Mesendoderm (in vitro differentiated cells): ENCODE data around the gene CTBP1.

ENCODE experiments used
- DNase-seq: peaks from one replicate; pipeline ENCODE4 v3.0.0; 2013
- H2AK5ac ChIP-seq: 2 replicates; pipeline ENCODE4 v1.6.1; 2013; ENCODE audit warnings: low read length, inconsistent platforms
- H2BK120ac ChIP-seq: 2 replicates; pipeline ENCODE4 v1.6.1; 2013; ENCODE audit warnings: low read depth, mild to moderate bottlenecking, low read length, moderate library complexity, mixed read lengths
- H2BK15ac ChIP-seq: replicated peaks from 2 replicates; pipeline ENCODE4 v1.6.1; 2013; ENCODE audit warnings: low read depth, mild to moderate bottlenecking, moderate library complexity
- H2BK5ac ChIP-seq: 2 replicates; pipeline ENCODE4 v1.6.1; 2013; ENCODE audit warnings: low read length, inconsistent platforms
- H3K18ac ChIP-seq: 2 replicates; pipeline ENCODE4 v1.6.1; 2013; ENCODE audit warnings: mild to moderate bottlenecking, low read length, mixed read lengths
- H3K23ac ChIP-seq: one replicate; pipeline ENCODE4 v1.6.1; 2013; ENCODE audit warnings: low read length
- H3K27ac ChIP-seq: 2 replicates; pipeline ENCODE4 v1.5.1; 2013; ENCODE audit warnings: low read depth, mild to moderate bottlenecking, inconsistent platforms, low read length, moderate library complexity
- H3K27me3 ChIP-seq: 2 replicates; pipeline ENCODE4 v1.6.1; 2013; ENCODE audit warnings: low read length, control low read depth, mild to moderate bottlenecking, inconsistent platforms; ENCODE audit not compliant: insufficient read depth, poor library complexity
- H3K36me3 ChIP-seq: 2 replicates; pipeline ENCODE4 v1.6.1; 2013; ENCODE audit warnings: low read length, inconsistent platforms; ENCODE audit not compliant: control insufficient read depth, insufficient read depth
- H3K4ac ChIP-seq: one replicate; pipeline ENCODE4 v1.6.1; 2013; ENCODE audit warnings: low read depth, mild to moderate bottlenecking, low read length, moderate library complexity
- H3K4me1 ChIP-seq: 2 replicates; pipeline ENCODE4 v1.6.1; 2013; ENCODE audit warnings: low read depth, low read length, inconsistent platforms; ENCODE audit not compliant: control insufficient read depth
- H3K4me2 ChIP-seq: 2 replicates; pipeline ENCODE4 v1.6.1; 2013; ENCODE audit warnings: low read length
- H3K4me3 ChIP-seq: 2 replicates; pipeline ENCODE4 v1.5.1; 2013; ENCODE audit warnings: mild to moderate bottlenecking, low read length
- H3K56ac ChIP-seq: one replicate; pipeline ENCODE4 v1.6.1; 2013; ENCODE audit warnings: low read length
- H3K79me1 ChIP-seq: 2 replicates; pipeline ENCODE4 v1.6.1; 2013; ENCODE audit warnings: low read length, inconsistent platforms
- H3K79me2 ChIP-seq: 2 replicates; pipeline ENCODE4 v1.6.1; 2013; ENCODE audit warnings: mild to moderate bottlenecking, low read length; ENCODE audit not compliant: control insufficient read depth, insufficient read depth
- H3K9ac ChIP-seq: 2 replicates; pipeline ENCODE4 v1.6.1; 2013; ENCODE audit warnings: low read length, inconsistent platforms
- H4K5ac ChIP-seq: one replicate; pipeline ENCODE4 v1.6.1; 2013; ENCODE audit warnings: low read length
- H4K8ac ChIP-seq: one replicate; pipeline ENCODE4 v1.6.1; 2013; ENCODE audit warnings: low read depth, mild to moderate bottlenecking, control low read depth, low read length, moderate library complexity
- WGBS: extraction: QIAGEN DNeasy Blood & Tissue Kit; methylation state at CpG from one replicate; pipeline ENCODE4 v1.1.7; 2013; ENCODE audit warnings: low lambda C conversion rate, missing lambda C conversion rate; ENCODE audit not compliant: insufficient coverage; ENCODE audit errors: extremely low coverage; 5-methylcytosine and 5-hydroxymethylcytosine counted together

CTBP1 gene

DNA sequence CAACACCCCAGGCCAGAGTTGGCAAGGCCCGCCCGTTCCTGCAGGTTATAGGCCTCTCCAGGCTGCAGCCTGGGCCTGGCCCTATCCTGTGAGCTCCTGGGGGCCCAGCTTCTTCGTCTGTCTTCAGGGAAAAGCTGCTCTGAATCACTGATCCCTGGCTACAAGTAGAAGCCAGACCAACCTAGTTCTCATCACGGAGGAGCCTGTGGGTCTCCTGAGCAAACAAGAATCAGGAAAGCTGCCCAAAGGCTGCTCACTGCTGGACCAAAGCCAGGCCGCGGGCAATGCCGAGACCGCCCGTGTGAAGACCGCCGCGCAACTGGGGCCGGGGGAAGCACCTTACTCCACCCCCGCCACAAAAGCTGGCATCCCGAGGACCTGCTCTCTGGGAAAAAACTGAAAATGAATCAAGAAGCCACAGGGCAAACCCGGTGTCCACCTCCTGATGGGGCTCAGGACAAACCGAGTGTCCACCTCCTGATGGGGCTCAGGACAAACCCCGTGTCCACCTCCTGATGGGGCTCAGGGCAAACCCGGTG is 12.8 kb downstream of the CTBP1 start:
- Histone ChIP-seq H3K4me1 (no peaks in the 10 kb centered on the region), H4K8ac (no peak overlapping the region)
- no CpG with 5 or more reads among the region's 19 CpGs for WGBS

DNA sequence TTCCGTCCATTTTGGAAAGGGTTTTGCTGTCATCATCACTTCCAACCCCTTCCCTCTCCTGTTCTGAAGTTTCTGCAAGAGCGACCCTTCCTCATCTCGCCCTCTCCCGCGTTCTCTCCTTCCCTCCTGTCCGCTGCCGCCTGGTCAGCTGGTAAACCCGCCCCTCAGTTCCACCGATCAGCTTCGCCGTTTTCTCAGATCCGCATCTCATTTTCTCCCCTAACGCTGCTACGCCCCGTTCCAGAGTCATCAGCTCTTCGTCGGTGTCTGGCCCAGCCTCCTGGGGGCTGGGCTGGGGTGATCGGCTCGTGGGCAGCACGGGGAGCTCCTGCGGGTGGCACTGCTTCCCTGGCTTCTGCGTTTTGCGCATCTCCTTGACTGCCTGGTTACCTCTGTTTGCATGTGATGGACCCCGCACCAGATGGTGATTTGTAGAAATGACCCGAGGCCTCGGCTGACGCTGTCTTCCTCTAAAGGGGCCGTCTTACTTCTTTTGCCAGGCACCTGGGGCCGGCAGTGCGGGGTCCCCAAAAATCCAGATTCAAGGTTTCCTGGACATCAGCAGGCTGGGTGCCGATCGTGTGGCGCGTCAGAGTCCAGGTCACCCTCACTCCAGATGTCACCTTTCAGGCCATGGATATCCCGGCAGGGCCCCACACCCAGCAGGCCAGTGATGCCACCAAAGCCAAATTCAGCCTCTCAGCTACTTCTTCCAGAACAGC is 13.4 kb downstream of the CTBP1 start:
- Histone ChIP-seq H4K8ac (no peak overlapping the region), H2BK120ac (no peak overlapping the region), H4K5ac (no peak overlapping the region), H3K56ac (no peak overlapping the region), H3K4ac (no peak overlapping the region), H2BK5ac (no peak overlapping the region), H3K36me3 (peaks cover 6% of the 10 kb centered on the region), H3K79me2 (peaks cover 5% of the 10 kb centered on the region), H3K4me1 (no peaks in the 10 kb centered on the region), H3K4me2 (no peak overlapping the region), H2AK5ac (no peak overlapping the region), H3K9ac (no peak overlapping the region), H2BK15ac (no peak overlapping the region), H3K4me3 (no peak overlapping the region), H3K18ac (no peak overlapping the region), H3K27ac (no peak overlapping the region), H3K79me1 (peaks cover 8% of the 10 kb centered on the region), H3K27me3 (no peaks in the 10 kb centered on the region), H3K23ac (no peak overlapping the region)
- WGBS, result no CpG with 5 or more reads among the region's 35 CpGs
- no peak for DNase-seq

More for the DNA sequence above, 12.8 kb downstream of the CTBP1 start:
- Histone ChIP-seq H3K36me3 (peaks cover 6% of the 10 kb centered on the region), H3K27ac (no peak overlapping the region), H2AK5ac (no peak overlapping the region), H3K4ac (no peak overlapping the region), H3K4me3 (no peak overlapping the region), H3K56ac (no peak overlapping the region), H3K18ac (no peak overlapping the region), H2BK15ac (no peak overlapping the region), H3K23ac (no peak overlapping the region), H4K5ac (no peak overlapping the region), H3K79me1 (peaks cover 12% of the 10 kb centered on the region), H3K27me3 (no peaks in the 10 kb centered on the region), H3K9ac (no peak overlapping the region), H2BK5ac (no peak overlapping the region), H2BK120ac (no peak overlapping the region), H3K79me2 (peaks cover 11% of the 10 kb centered on the region), H3K4me2 (no peak overlapping the region)
- DNase-seq, result no peak

- Histone ChIP-seq H3K23ac (no peak overlapping the region), H3K4me3 (no peak overlapping the region), H3K79me2 (peaks cover 4% of the 10 kb centered on the region), H2BK120ac (no peak overlapping the region), H2AK5ac (no peak overlapping the region), H3K4me1 (no peaks in the 10 kb centered on the region), H3K27ac (no peak overlapping the region), H3K79me1 (peaks cover 7% of the 10 kb centered on the region), H3K4me2 (no peak overlapping the region), H3K4ac (no peak overlapping the region), H3K9ac (no peak overlapping the region), H3K56ac (no peak overlapping the region), H3K27me3 (no peaks in the 10 kb centered on the region), H3K36me3 (peaks cover 7% of the 10 kb centered on the region), H2BK15ac (no peak overlapping the region), H4K5ac (no peak overlapping the region), H3K18ac (no peak overlapping the region), H4K8ac (no peak overlapping the region), H2BK5ac (no peak overlapping the region)
- DNase-seq, result no peak
- no CpG with 5 or more reads among the region's 24 CpGs for WGBS
Observed at GRCh38 chr4:1234811-1235292, 14.1 kb downstream of the CTBP1 start.

DNA sequence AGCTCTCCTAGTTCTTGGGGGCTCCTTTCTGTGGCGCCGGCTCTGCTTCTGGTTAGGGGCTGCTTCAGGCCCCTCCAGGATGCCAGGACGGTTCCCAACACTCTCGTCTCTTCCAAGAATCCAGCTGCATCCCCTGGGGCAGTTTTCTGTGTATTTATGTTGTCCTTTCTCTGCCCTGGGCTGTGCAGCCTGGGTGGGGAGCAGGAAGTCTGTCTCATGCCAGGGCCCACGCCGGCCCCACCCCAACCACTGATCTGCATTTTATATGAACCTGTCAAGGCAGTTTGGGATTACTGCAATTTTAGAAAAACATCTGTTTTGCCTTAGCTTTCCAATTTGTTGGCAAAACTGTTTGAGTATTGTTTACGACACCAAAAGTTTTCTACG is 14.6 kb downstream of the CTBP1 start:
- Histone ChIP-seq H2BK15ac (no peak overlapping the region), H3K18ac (no peak overlapping the region), H3K27me3 (no peaks in the 10 kb centered on the region), H4K8ac (no peak overlapping the region), H2AK5ac (no peak overlapping the region), H3K4me2 (no peak overlapping the region), H4K5ac (no peak overlapping the region), H2BK5ac (no peak overlapping the region), H2BK120ac (no peak overlapping the region), H3K4me1 (no peaks in the 10 kb centered on the region), H3K36me3 (peaks cover 5% of the 10 kb centered on the region), H3K27ac (no peak overlapping the region), H3K4me3 (no peak overlapping the region), H3K56ac (no peak overlapping the region), H3K79me1 (peaks cover 4% of the 10 kb centered on the region), H3K4ac (no peak overlapping the region), H3K79me2 (no peaks in the 10 kb centered on the region), H3K9ac (no peak overlapping the region), H3K23ac (no peak overlapping the region)
- no CpG with 5 or more reads among the region's 8 CpGs for WGBS
- DNase-seq, result no peak

GRCh38 chr4:1233641-1234308 is 15.2 kb downstream of the CTBP1 start:
- no peaks in the 10 kb centered on the region for H3K27me3 ChIP-seq
- no peak overlapping the region for H3K56ac ChIP-seq

More at GRCh38 chr4:1233641-1234308, 15.2 kb downstream of the CTBP1 start:
- Histone ChIP-seq H3K9ac (no peak overlapping the region), H3K23ac (no peak overlapping the region), H3K27ac (no peak overlapping the region), H3K4me3 (no peak overlapping the region), H3K4me1 (no peaks in the 10 kb centered on the region), H4K8ac (no peak overlapping the region), H3K79me2 (no peaks in the 10 kb centered on the region), H3K18ac (no peak overlapping the region), H2BK120ac (no peak overlapping the region), H3K4me2 (no peak overlapping the region), H4K5ac (no peak overlapping the region), H2BK5ac (no peak overlapping the region), H2BK15ac (no peak overlapping the region), H3K36me3 (peaks cover 5% of the 10 kb centered on the region), H3K79me1 (peaks cover 6% of the 10 kb centered on the region), H2AK5ac (no peak overlapping the region), H3K4ac (no peak overlapping the region)
- WGBS, result no CpG with 5 or more reads among the region's 29 CpGs
- DNase-seq, result no peak
